HCT116 (cell line): ENCODE measurements around the gene CCDC9B. TPM values are rescaled to one million over a fixed set of nuclear protein-coding genes. Genes with fewer than 3 reads are reported as not detected.

Experiments
- ATAC-seq: fragments of 200-7000 bp; cut with Tn5 transposase; 2 replicates; pipeline ENCODE4 v1.9.1; 2020; ENCODE audit warnings: mild to moderate bottlenecking, moderate library complexity
- BruUV-seq: library from RNA; stranded (reverse); fragments of 400-500 nt; replicated peaks from 2 replicates; lab custom pipeline; 2021; lab: Mats Ljungman, UMichigan
- CTCF ChIA-PET: fragments of 300-600 bp; sonication (Branson Sonifier 250); formaldehyde crosslinking; loops from one replicate; lab custom pipeline; 2021; ENCODE audit warnings: antibody characterized with exemption; lab: Charles Lee
- POLR2A ChIA-PET: fragments of 300-600, 350-600 bp; sonication (Branson Sonifier 250); formaldehyde crosslinking; loops from one replicate; lab custom pipeline; 2021; ENCODE audit warnings: antibody characterized with exemption; lab: Charles Lee
- RAD21 ChIA-PET, 2 experiments: fragments of 300-600 bp; sonication (Branson Sonifier 250); formaldehyde crosslinking; loops; one replicate each; lab custom pipeline; 2023; ENCODE audit warnings: low total read pairs in 2 of 2; ENCODE audit not compliant: uncharacterized antibody in 2 of 2, unreplicated experiment in 2 of 2, low non-redundant PET in 1 of 2; lab: Charles Lee
- DNase-seq: peaks from one replicate; pipeline ENCODE4 v3.0.0-alpha.2; 2010; ENCODE audit warnings: low read depth, low spot score
- H2AFZ ChIP-seq: fragments of 200-600 bp; shearing (Covaris generic), sonication (generic); 2 replicates; pipeline ENCODE4 v1.6.1; 2017; ENCODE audit warnings: low read depth, mixed run types, mixed read lengths, antibody characterized with exemption, low read length; ENCODE audit not compliant: poor library complexity, severe bottlenecking
- H3K27ac ChIP-seq: 2 replicates; pipeline ENCODE4 v1.5.1; 2012; ENCODE audit warnings: low read depth, low read length
- H3K27me3 ChIP-seq: fragments of 200-600 bp; sonication (generic); 2 replicates; pipeline ENCODE4 v1.6.1; 2016; ENCODE audit warnings: mixed run types, low read length, mixed read lengths; ENCODE audit not compliant: insufficient read depth
- H3K36me3 ChIP-seq, 2 experiments: fragments of 200-500 bp in 1 of 2; fragments of 200-600 bp in 1 of 2; sonication (Bioruptor generic) in 1 of 2; sonication (generic) in 1 of 2; 2 replicates each; pipeline versions ENCODE4 v1.5.1 to v1.6.1; 2014 to 2016; ENCODE audit warnings: low read length in 2 of 2, inconsistent platforms in 1 of 2, mixed read lengths in 1 of 2, mixed run types in 1 of 2; ENCODE audit not compliant: insufficient read depth in 2 of 2, control insufficient read depth in 1 of 2
- H3K4me1 ChIP-seq, 2 experiments: fragments of 200-600 bp in 1 of 2; sonication (generic) in 1 of 2; 2 replicates each; pipeline versions ENCODE4 v1.5.1 to v1.6.1; 2012 to 2017; ENCODE audit warnings: low read length in 2 of 2, inconsistent platforms in 1 of 2, mild to moderate bottlenecking in 1 of 2, mixed read lengths in 1 of 2, mixed run types in 1 of 2, moderate library complexity in 1 of 2; ENCODE audit not compliant: insufficient read depth in 2 of 2, control insufficient read depth in 1 of 2
- H3K4me2 ChIP-seq: fragments of 200-600 bp; sonication (generic); 2 replicates; pipeline ENCODE4 v1.6.1; 2017; ENCODE audit warnings: mixed run types, low read length, mixed read lengths
- H3K4me3 ChIP-seq, 2 experiments: fragments of 200-600 bp in 1 of 2; sonication (generic) in 1 of 2; replicated peaks in 1 of 2; 2 replicates each; pipeline ENCODE4 v1.5.1; 2011 to 2016; ENCODE audit warnings: low read length in 2 of 2, control low read depth in 1 of 2, low read depth in 1 of 2, mild to moderate bottlenecking in 1 of 2, mixed read lengths in 1 of 2, mixed run types in 1 of 2
- H3K79me2 ChIP-seq: fragments of 200-600 bp; sonication (generic); 2 replicates; pipeline ENCODE4 v1.6.1; 2017; ENCODE audit warnings: mild to moderate bottlenecking, mixed run types, low read length, moderate library complexity, mixed read lengths; ENCODE audit not compliant: insufficient read depth
- H3K9ac ChIP-seq: fragments of 200-600 bp; sonication (generic); 2 replicates; pipeline ENCODE4 v1.6.1; 2016; ENCODE audit warnings: low read length, mixed read lengths
- H3K9me2 ChIP-seq: fragments of 200-600 bp; sonication (generic), shearing (Covaris generic); 2 replicates; pipeline ENCODE4 v1.6.1; 2017; ENCODE audit warnings: mixed run types, mild to moderate bottlenecking, moderate library complexity; ENCODE audit not compliant: insufficient read depth
- H3K9me3 ChIP-seq, 2 experiments: fragments of 200-500 bp in 1 of 2; fragments of 200-600 bp in 1 of 2; sonication (Bioruptor generic) in 1 of 2; sonication (generic) in 1 of 2; 2 replicates each; pipeline ENCODE4 v1.6.1; 2014 to 2017; ENCODE audit warnings: low read length in 2 of 2, mixed read lengths in 2 of 2, inconsistent platforms in 1 of 2, low read depth in 1 of 2, mild to moderate bottlenecking in 1 of 2, mixed run types in 1 of 2, moderate library complexity in 1 of 2; ENCODE audit not compliant: control insufficient read depth in 1 of 2, insufficient read depth in 1 of 2
- H4K20me1 ChIP-seq: fragments of 200-600 bp; sonication (generic), shearing (Covaris generic); 2 replicates; pipeline ENCODE4 v1.6.1; 2017; ENCODE audit warnings: mixed run types, mild to moderate bottlenecking, moderate library complexity; ENCODE audit not compliant: insufficient read depth
- CBX3 ChIP-seq: IDR thresholded peaks from 2 replicates; pipeline ENCODE4 v1.6.1; 2012; ENCODE audit warnings: low read depth
- ELF1 ChIP-seq: IDR thresholded peaks from 2 replicates; pipeline ENCODE4 v1.6.1; 2012; ENCODE audit warnings: low read depth, borderline replicate concordance
- EZH2phosphoT487 ChIP-seq: fragments of 200-600 bp; IDR thresholded peaks from 2 replicates; pipeline ENCODE4 v1.6.1; 2018; ENCODE audit warnings: antibody characterized with exemption, borderline replicate concordance
- FOSL1 ChIP-seq: IDR thresholded peaks from 2 replicates; pipeline ENCODE4 v1.6.1; 2012; ENCODE audit warnings: low read depth
- JUND ChIP-seq: IDR thresholded peaks from 2 replicates; pipeline ENCODE4 v1.6.1; 2012
- MAX ChIP-seq: IDR thresholded peaks from 2 replicates; pipeline ENCODE4 v1.6.1; 2012
- POLR2A ChIP-seq: IDR thresholded peaks from 2 replicates; pipeline ENCODE4 v1.7.0; 2011; ENCODE audit warnings: borderline replicate concordance; ENCODE audit not compliant: insufficient read depth, insufficient read length; ENCODE audit errors: extremely low read depth
- SRF ChIP-seq: IDR thresholded peaks from 2 replicates; pipeline ENCODE4 v1.6.1; 2012; ENCODE audit warnings: low read depth
- TCF7L2 ChIP-seq: IDR thresholded peaks from 2 replicates; pipeline ENCODE4 v1.7.0; 2011; ENCODE audit warnings: borderline replicate concordance, inconsistent platforms; ENCODE audit not compliant: insufficient read depth, insufficient read length; ENCODE audit errors: extremely low read depth
- ZBTB33 ChIP-seq: IDR thresholded peaks from 2 replicates; pipeline ENCODE4 v1.6.1; 2011; ENCODE audit warnings: mild to moderate bottlenecking, low read length, moderate library complexity; ENCODE audit not compliant: insufficient replicate concordance; ENCODE audit errors: extremely low read depth
- intact Hi-C: fragments of 100-400 bp; cut with micrococcal nuclease; formaldehyde crosslinking; loops from 2 replicates; pipeline ENCODE4 v1.10.0; 2022
- total RNA-seq: library from RNA; stranded (reverse); gene quantifications from one replicate; pipeline ENCODE4 v1.2.1, GENCODE V29; 2021; ENCODE audit not compliant: unreplicated experiment

The CCDC9B gene
- total RNA-seq, 1 experiment from 2014 or later, result 15.6 TPM

- no peak overlapping the region for H3K9ac ChIP-seq
- no peak overlapping the region for H3K4me2 ChIP-seq
- DNase-seq, result no peak
- no peak overlapping the region for H3K4me3 ChIP-seq
- ATAC-seq, result no peak
- no peaks in the 10 kb centered on the region for H3K4me1 ChIP-seq
- peaks cover 57 to 75% of the 10 kb centered on the region in 2 experiments for H3K36me3 ChIP-seq
- peaks cover 30% of the 10 kb centered on the region for H3K79me2 ChIP-seq
- ChIA-PET POLR2A (interaction anchor here (1.2 kb wide), 1 partner anchor 9 kb away, joined by 4 read pairs; no protein-coding TSS in a partner anchor), RAD21 (no interaction called here)
- intact Hi-C loops, result no loop called here
- no peaks in the 10 kb centered on the region for H4K20me1 ChIP-seq
- H2AFZ ChIP-seq, result no peak overlapping the region
- no peaks in the 10 kb centered on the region for H3K9me2 ChIP-seq
- TF ChIP-seq TCF7L2 (no peak), ZBTB33 (no peak), SRF (no peak), POLR2A (no peak), FOSL1 (no peak), EZH2phosphoT487 (no peak), JUND (no peak), ELF1 (no peak), MAX (no peak), CBX3 (no peak)
- TF ChIP-seq, all 23 proteins: peak for 0
- CTCF ChIA-PET, result no interaction called here
- no TSS peak for BruUV-seq
- Histone ChIP-seq H3K9me3 (no peaks in the 10 kb centered on the region), H3K27me3 (no peaks in the 10 kb centered on the region), H3K27ac (no peak overlapping the region)
Measured at GRCh38 chr15:40388941-40389823, 48.4 kb upstream of the CCDC9B start.
